Stimulated activated naive CD8-positive, alpha-beta T cell treated with anti-CD3 and anti-CD28 coated beads, Interleukin-15, Interleukin-2, amounts not matched to agents 100 ng/mL and 50 ng/mL, for 24 hours (primary cell): ENCODE measurements around the gene EEFSEC.

Experiments
- H3K27ac Mint-ChIP-seq: one replicate; pipeline ENCODE4 v1.8.0; 2021; ENCODE audit warnings: mild to moderate bottlenecking, mixed read lengths
- H3K27me3 Mint-ChIP-seq: one replicate; pipeline ENCODE4 v1.8.0; 2021; ENCODE audit warnings: mixed read lengths
- H3K36me3 Mint-ChIP-seq: one replicate; pipeline ENCODE4 v1.8.0; 2021; ENCODE audit warnings: low read depth, mixed read lengths
- H3K4me1 Mint-ChIP-seq: one replicate; pipeline ENCODE4 v1.8.0; 2021; ENCODE audit warnings: low read depth, mixed read lengths
- H3K4me3 Mint-ChIP-seq: one replicate; pipeline ENCODE4 v1.8.0; 2021; ENCODE audit warnings: mild to moderate bottlenecking, mixed read lengths
- H3K9me3 Mint-ChIP-seq: one replicate; pipeline ENCODE4 v1.8.0; 2021; ENCODE audit warnings: mixed read lengths

Gene EEFSEC

GRCh38 chr3:128353991-128354687, 200.9 kb downstream of the EEFSEC start:
- no peak overlapping the region for H3K27ac Mint-ChIP-seq
- H3K36me3 Mint-ChIP-seq, result peaks cover 9% of the 10 kb centered on the region
- no peaks in the 10 kb centered on the region for H3K4me1 Mint-ChIP-seq
- H3K4me3 Mint-ChIP-seq, result no peak overlapping the region
- no peaks in the 10 kb centered on the region for H3K9me3 Mint-ChIP-seq
- no peaks in the 10 kb centered on the region for H3K27me3 Mint-ChIP-seq

GRCh38 chr3:128354788-128355542, 201.7 kb downstream of the EEFSEC start:
- Mint-ChIP-seq H3K27ac (peak overlapping the region; percentile 61), H3K36me3 (peaks cover 9% of the 10 kb centered on the region), H3K4me1 (no peaks in the 10 kb centered on the region), H3K27me3 (no peaks in the 10 kb centered on the region), H3K4me3 (no peak overlapping the region), H3K9me3 (no peaks in the 10 kb centered on the region)

GRCh38 chr3:128355543-128355919, 202.2 kb downstream of the EEFSEC start:
- Mint-ChIP-seq H3K27ac (no peak overlapping the region), H3K9me3 (no peaks in the 10 kb centered on the region), H3K4me3 (no peak overlapping the region), H3K36me3 (peaks cover 9% of the 10 kb centered on the region), H3K27me3 (no peaks in the 10 kb centered on the region), H3K4me1 (no peaks in the 10 kb centered on the region)

- Mint-ChIP-seq H3K27me3 (no peaks in the 10 kb centered on the region), H3K27ac (no peak overlapping the region), H3K36me3 (peaks cover 4% of the 10 kb centered on the region), H3K4me3 (no peak overlapping the region), H3K9me3 (no peaks in the 10 kb centered on the region), H3K4me1 (no peaks in the 10 kb centered on the region)
Measured at GRCh38 chr3:128356822-128357221, 203.5 kb downstream of the EEFSEC start.

GRCh38 chr3:128357538-128357937, 204.3 kb downstream of the EEFSEC start:
- no peak overlapping the region for H3K27ac Mint-ChIP-seq
- H3K36me3 Mint-ChIP-seq, result peaks cover 4% of the 10 kb centered on the region
- H3K4me3 Mint-ChIP-seq, result no peak overlapping the region

GRCh38 chr3:128358156-128358895, 205.0 kb downstream of the EEFSEC start:
- Mint-ChIP-seq H3K27me3 (no peaks in the 10 kb centered on the region), H3K4me1 (no peaks in the 10 kb centered on the region), H3K4me3 (no peak overlapping the region), H3K9me3 (no peaks in the 10 kb centered on the region), H3K36me3 (peaks cover 4% of the 10 kb centered on the region), H3K27ac (no peak overlapping the region)

More at GRCh38 chr3:128357538-128357937, 204.3 kb downstream of the EEFSEC start:
- Mint-ChIP-seq H3K9me3 (no peaks in the 10 kb centered on the region), H3K27me3 (no peaks in the 10 kb centered on the region), H3K4me1 (no peaks in the 10 kb centered on the region)

- H3K27me3 Mint-ChIP-seq, result no peaks in the 10 kb centered on the region
- H3K9me3 Mint-ChIP-seq, result no peaks in the 10 kb centered on the region
- peaks cover 4% of the 10 kb centered on the region for H3K36me3 Mint-ChIP-seq
- no peak overlapping the region for H3K4me3 Mint-ChIP-seq
- H3K4me1 Mint-ChIP-seq, result no peaks in the 10 kb centered on the region
- no peak overlapping the region for H3K27ac Mint-ChIP-seq
Measured at GRCh38 chr3:128359060-128359664, 205.9 kb downstream of the EEFSEC start.

- no peaks in the 10 kb centered on the region for H3K27me3 Mint-ChIP-seq
- no peak overlapping the region for H3K4me3 Mint-ChIP-seq
- peaks cover 4% of the 10 kb centered on the region for H3K36me3 Mint-ChIP-seq
- H3K9me3 Mint-ChIP-seq, result no peaks in the 10 kb centered on the region
- H3K27ac Mint-ChIP-seq, result no peak overlapping the region
- H3K4me1 Mint-ChIP-seq, result no peaks in the 10 kb centered on the region
Measured at GRCh38 chr3:128359846-128360642, 206.8 kb downstream of the EEFSEC start.

GRCh38 chr3:128360705-128361271, 207.5 kb downstream of the EEFSEC start:
- Mint-ChIP-seq H3K27me3 (no peaks in the 10 kb centered on the region), H3K9me3 (no peaks in the 10 kb centered on the region), H3K36me3 (peaks cover 4% of the 10 kb centered on the region), H3K4me1 (no peaks in the 10 kb centered on the region), H3K27ac (no peak overlapping the region), H3K4me3 (no peak overlapping the region)

GRCh38 chr3:128362026-128362965, 209.0 kb downstream of the EEFSEC start:
- peaks cover 4% of the 10 kb centered on the region for H3K36me3 Mint-ChIP-seq
- H3K27me3 Mint-ChIP-seq, result no peaks in the 10 kb centered on the region
- no peak overlapping the region for H3K4me3 Mint-ChIP-seq
- H3K27ac Mint-ChIP-seq, result no peak overlapping the region
- no peaks in the 10 kb centered on the region for H3K4me1 Mint-ChIP-seq
- H3K9me3 Mint-ChIP-seq, result no peaks in the 10 kb centered on the region

GRCh38 chr3:128364291-128364690, 211.0 kb downstream of the EEFSEC start:
- Mint-ChIP-seq H3K36me3 (no peaks in the 10 kb centered on the region), H3K9me3 (no peaks in the 10 kb centered on the region), H3K4me1 (no peaks in the 10 kb centered on the region), H3K27me3 (no peaks in the 10 kb centered on the region), H3K27ac (no peak overlapping the region), H3K4me3 (no peak overlapping the region)

GRCh38 chr3:128364808-128365360, 211.6 kb downstream of the EEFSEC start:
- Mint-ChIP-seq H3K9me3 (no peaks in the 10 kb centered on the region), H3K36me3 (no peaks in the 10 kb centered on the region), H3K4me3 (no peak overlapping the region), H3K27ac (no peak overlapping the region), H3K27me3 (no peaks in the 10 kb centered on the region), H3K4me1 (no peaks in the 10 kb centered on the region)

GRCh38 chr3:128366136-128366535, 212.9 kb downstream of the EEFSEC start:
- Mint-ChIP-seq H3K9me3 (no peaks in the 10 kb centered on the region), H3K27me3 (no peaks in the 10 kb centered on the region), H3K27ac (no peak overlapping the region), H3K4me1 (no peaks in the 10 kb centered on the region), H3K36me3 (no peaks in the 10 kb centered on the region), H3K4me3 (no peak overlapping the region)
